Stromal cell of bone marrow (primary cell): ENCODE measurements around the gene NUP210L.

Experiments used
- DNase-seq: peaks from one replicate; pipeline ENCODE4 v3.0.0-alpha.2; 2012; ENCODE audit warnings: low read depth

NUP210L gene

DNA sequence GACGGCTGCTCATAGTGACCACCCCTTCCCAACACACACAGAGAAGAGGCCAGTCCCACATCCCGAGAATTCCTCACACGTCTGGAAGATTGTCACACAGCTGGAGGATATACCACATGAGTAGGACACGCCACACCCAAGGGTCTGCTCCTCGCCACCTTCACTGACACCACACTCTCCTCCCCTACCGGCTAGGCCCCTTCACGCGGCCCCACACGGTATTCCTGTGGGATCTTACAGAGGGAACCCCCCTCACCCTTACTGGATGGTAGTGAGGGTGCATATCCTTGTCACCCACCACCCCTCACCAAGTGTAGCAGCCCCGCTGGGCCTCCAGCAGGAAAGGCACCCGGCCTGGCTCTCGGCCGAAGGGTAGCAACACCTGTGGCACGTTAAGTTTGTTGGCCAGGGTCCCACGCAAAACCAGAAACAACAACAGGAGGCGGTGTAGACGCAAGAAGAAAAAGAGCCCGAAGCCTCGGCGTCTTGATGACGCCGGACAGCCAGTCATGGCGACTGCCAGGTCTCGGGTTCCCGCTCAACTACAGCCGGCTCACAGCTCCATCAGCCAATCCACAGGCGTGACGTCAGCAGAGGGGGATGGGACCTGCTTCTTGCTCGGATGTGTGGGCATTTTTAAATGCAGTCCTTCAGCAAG, at the start of gene NUP210L:
TSS of gene NUP210L (minus strand) at position 540 of the 658 bp plus-strand sequence.
- peak; percentile 40 for DNase-seq

GRCh38 chr1:154199563-154199879, 44.6 kb upstream of the NUP210L start:
- DNase-seq: no peak

DNA sequence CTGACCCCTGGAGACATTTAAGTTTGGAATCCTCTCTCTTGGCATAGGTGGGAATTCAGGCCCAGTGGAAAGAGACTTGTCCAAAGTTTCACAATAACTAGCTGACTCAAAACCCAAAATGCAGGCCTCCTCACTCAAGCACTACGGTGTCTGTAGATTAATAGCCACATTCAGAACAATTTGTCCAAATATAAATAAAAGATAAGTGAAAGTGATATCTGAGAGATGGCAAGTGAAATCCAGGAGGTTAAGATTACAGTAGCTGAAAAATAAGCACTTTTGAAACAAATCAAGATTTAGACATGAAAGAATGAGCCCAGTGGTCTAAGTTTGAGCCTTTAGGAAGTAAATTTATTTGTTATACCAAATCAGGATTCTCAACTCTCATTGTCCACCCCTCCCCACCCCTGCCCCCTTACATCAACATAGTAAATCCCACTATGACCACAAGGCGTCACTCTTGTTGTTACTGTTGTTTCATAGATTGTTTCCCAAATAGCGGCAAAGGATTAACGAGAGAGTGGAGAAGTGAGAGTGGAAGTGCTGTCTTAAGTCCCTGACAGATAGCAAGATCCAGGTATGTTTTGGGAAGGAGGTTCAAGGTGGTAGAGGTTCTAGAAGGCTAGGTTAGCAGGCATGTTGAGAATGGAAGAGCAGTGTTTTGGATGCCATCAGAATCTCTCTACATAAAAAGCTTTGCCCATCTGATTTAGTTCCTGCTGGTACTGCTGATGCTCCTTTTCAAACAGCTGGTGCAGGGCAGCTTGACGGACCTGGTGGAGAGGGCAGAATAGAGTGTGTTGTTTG, 44.1 kb upstream of the NUP210L start:
- DNase-seq: no peak

- DNase-seq: no peak
Observed at GRCh38 chr1:154193821-154194220, 38.9 kb upstream of the NUP210L start.

DNA sequence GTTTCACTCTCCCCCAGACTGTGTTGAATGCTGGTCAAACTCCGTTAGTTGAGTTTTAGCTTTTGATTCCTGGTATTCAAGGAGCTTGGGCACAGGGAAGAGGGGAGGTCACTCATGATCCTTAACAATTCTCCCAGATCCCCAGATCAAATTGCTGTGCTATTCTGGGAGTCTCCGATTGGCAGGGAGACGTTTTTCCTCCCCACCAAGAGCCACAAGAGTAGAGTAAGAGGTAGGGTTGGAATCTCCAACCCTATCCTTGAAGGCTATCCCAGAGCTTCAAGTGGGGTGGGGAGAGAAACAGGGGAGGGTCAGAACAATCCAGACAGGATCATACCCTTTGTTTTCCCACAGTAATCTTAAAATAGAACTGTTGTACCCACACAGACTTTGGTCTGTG, 37.6 kb upstream of the NUP210L start:
- DNase-seq: no peak

DNA sequence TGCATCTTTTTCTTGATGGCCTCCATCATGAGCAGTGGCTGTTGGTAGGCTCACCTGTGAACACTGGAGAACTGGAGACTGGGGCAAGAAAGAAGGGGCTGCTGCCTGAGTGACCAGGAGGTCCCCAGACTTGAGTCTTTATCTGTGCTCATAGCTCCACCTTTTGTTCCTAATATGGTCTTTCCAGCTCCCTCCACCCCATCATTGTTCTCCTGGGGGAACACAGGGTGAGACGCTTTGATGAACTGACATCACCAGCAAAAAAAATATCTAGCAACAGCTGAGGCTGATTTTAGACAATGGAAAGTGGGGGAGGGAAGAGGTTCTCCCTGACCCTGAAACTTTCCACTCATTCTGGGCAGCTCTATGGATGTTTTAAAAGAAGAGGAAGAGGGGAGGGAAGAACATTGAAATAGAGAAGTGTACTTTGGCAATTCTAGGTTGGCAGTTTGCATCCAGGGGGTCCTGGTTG, 37.2 kb upstream of the NUP210L start, which contains the start of gene TPM3:
TSS of gene TPM3 (minus strand) at position 111 of the 472 bp plus-strand sequence. CDS start at position 29, 82 bp downstream.
- DNase-seq: no peak

DNA sequence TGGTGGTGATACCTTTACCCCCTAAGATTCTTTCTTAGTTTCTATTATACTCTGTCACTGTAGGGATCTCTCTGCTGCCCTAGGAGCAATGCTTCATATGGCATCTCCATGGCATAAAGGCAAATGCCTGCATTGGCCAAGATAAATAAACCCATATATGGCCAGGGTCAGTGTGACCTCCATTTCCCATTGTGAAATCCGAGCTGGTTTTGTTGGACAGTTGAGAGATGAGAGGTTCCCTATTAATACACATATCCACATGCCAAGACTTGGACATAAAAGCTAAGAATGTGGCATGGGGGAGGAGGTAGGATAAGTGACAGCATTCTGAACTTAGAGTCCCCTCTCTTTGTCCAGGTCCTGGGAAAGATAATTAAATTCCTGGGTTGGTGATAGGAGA, 35.7 kb upstream of the NUP210L start:
- no peak for DNase-seq

DNA sequence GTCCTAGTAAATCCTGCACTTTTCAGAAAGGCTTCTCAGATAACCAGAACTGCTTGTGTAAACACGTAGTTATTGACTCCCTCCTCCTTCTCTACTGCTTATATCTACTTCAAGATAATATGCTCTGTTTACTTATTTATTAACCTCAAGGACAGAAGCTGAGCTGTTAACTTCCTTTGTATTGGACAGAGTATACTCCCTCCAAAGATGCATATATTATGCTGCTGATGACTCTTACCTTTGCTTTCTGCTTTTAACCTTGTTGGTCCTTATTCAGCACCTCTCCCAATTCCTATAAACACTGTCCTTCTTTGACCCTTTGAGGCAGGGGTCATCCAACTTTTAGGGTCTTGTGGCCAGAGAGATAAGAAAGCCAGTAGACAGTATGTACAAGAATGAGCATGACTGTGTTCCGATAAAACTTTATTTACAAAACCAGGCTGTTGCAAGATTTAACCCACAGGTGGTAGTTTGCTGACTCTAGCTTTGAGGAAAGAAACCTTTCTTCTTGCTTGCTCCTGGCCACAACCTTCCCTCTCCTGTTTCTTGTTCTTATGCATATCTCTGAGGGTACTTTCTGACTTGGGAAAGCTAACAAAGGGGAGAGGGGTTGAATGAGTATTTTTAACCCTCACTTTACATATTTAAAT, 32.1 kb upstream of the NUP210L start:
- DNase-seq: no peak

- no peak for DNase-seq
Observed at GRCh38 chr1:154186177-154186576, 31.3 kb upstream of the NUP210L start.

DNA sequence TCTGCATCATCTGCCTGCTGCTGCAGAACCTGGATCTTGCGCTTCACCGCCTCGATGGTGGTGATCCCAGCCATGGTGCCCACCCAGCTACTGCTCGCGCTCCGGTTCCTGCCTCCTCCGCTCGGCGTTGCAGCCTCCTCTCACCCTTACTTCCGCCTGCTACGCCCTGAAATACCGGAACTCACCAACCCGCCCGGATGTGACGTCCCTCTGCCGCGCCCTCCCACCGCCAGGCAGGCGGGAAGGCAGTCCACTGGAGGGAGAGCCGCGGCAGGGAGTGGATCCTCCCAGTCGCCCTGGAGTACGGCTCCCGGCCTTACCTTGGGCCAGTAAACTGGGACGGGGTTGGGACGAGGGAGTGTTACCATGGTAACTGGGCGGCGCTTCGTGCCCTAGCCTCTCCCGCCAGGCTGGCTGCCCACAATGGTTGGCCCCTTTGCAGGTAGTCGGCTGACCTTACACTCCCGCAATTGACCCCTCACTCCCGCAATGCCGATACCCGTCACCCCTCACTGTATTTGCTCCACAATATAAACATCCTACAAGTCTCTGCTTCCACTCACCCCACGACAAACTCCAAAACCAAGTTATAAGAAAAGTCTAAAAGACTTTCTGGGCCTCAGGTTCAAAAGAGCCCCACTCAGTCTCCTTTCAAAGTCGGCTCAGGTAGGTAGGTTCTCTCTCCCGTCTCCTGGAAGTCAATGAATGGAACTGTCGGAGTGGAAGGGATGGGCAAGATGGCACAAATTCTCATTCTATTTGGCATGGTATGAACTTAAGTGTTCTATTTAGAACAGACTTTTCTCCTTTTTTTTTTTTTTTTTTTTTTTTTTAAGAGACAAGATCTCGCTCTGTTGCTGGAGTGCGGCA, 28.4 kb upstream of the NUP210L start:
- DNase-seq: peak; percentile 88

GRCh38 chr1:154182344-154183045, 27.6 kb upstream of the NUP210L start:
- DNase-seq: no peak

GRCh38 chr1:154181944-154182343, 27.1 kb upstream of the NUP210L start:
- no peak for DNase-seq

GRCh38 chr1:154179946-154180687, 25.2 kb upstream of the NUP210L start:
- DNase-seq: no peak

DNA sequence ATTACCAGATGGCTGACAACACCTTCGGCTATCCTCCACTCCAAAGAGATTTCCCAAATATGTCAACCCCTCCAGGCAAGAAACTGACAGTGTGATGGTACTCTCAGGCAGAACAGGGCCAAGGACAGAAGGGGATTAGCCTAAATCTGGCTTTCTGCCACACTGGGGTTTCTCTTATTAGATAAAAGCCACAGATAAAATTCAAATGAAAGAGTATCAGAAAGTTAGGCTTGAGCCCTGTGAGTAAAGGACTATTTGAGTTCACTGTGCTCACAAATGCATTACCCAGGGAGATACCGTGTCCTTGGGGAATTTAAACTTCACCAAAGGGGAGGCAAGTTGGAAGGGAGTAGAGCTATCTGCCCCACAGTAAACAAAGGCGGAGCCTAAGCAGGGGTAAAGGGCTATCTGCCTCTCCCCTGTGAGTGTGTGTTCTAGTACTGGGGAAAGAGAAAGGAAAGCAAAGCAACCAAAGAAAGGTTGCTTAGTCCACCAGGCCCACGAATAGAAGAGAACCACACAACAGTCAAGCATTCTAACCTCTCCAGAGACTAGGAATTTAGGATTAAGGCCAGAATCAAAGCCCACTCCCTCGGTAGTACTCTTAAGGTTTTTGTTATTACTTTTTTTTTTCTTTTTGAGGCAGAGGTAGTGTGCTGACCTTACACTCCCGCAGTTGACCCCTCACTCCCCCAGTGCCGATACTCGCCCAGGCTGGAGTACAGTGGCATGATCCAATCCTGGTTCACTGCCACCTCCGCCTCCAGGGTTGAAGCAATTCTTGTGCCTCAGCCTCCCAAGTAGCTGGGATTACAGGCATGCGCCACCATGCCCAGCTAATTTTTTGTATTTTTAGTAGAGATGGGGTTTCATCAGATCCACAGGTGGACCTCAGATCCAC, 24.3 kb upstream of the NUP210L start:
- no peak for DNase-seq

- DNase-seq: no peak
Observed at GRCh38 chr1:154178013-154178412, 23.1 kb upstream of the NUP210L start.

DNA sequence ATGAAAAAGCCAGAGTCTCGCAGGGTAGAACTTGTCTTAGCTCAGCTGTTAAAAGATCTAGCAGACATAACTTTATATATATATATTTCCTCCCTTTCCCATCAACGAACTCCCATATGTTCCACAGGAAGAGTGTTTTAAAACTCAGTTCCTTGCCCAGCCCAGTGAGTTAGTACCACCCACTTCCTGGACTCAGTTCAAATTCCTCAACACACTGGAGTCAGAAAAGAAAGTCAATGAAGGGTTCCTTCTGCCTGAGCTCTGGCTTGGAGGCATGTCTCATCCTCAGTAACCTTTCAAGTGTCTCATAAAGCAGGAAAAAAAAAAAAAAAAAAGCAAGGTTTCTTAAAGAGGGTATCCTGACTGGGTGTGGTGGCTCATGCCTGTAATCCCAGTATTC, 21.5 kb upstream of the NUP210L start:
- DNase-seq: no peak

- DNase-seq: no peak
Observed at GRCh38 chr1:154174654-154175053, 19.8 kb upstream of the NUP210L start.

- no peak for DNase-seq
Observed at GRCh38 chr1:154171880-154172279, 17.0 kb upstream of the NUP210L start.

DNA sequence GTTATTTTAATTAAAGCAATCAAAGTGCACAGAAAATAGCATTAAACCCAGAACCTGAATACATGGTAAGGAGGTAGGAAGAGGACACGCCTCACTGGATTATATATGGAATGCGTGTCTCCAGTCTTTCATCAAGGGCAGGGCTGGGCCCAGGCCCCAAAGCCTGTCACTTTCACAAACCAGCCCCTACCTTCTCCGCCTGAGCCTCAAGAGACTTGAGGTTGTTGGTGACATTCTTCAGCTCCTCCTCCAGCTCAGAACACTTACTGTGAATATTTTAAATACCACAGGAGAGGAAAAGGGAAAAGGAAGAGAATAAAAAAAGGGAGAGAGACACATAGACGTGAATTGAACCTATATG, 16.3 kb upstream of the NUP210L start:
- DNase-seq: no peak
